RWPE2 (cell line): ENCODE results near the gene TP63.

ENCODE experiments used
- ATAC-seq: fragments of 200-7000 bp; cut with Tn5 transposase; 3 replicates; pipeline ENCODE4 v1.9.1; 2021; ENCODE audit warnings: low read depth
- DNase-seq: peaks from one replicate; pipeline ENCODE4 v3.0.0-alpha.2; 2020; ENCODE audit warnings: low spot score
- H3K27ac ChIP-seq: fragments of 450-650 bp; 2 replicates; pipeline ENCODE4 v1.5.1; 2017; ENCODE audit warnings: mild to moderate bottlenecking; ENCODE audit not compliant: poor library complexity, severe bottlenecking
- H3K27me3 ChIP-seq: fragments of 250-450 bp; sonication (Bioruptor Pico); 2 replicates; pipeline ENCODE4 v1.5.1; 2021; ENCODE audit warnings: mild to moderate bottlenecking, moderate library complexity; ENCODE audit not compliant: insufficient read depth, poor library complexity, severe bottlenecking
- H3K36me3 ChIP-seq: fragments of 250-450 bp; sonication (Bioruptor Pico); 2 replicates; pipeline ENCODE4 v1.5.1; 2020; ENCODE audit warnings: low read depth, mild to moderate bottlenecking, moderate library complexity
- H3K4me1 ChIP-seq: fragments of 250-450 bp; sonication (Bioruptor Pico); 2 replicates; pipeline ENCODE4 v1.5.1; 2021; ENCODE audit warnings: mild to moderate bottlenecking, moderate library complexity; ENCODE audit not compliant: insufficient read depth, poor library complexity, severe bottlenecking
- H3K4me3 ChIP-seq: fragments of 250-450 bp; sonication (Bioruptor Pico); 2 replicates; pipeline ENCODE4 v1.5.1; 2021; ENCODE audit warnings: mild to moderate bottlenecking, moderate library complexity; ENCODE audit not compliant: severe bottlenecking
- H3K9me3 ChIP-seq: fragments of 250-450 bp; sonication (Bioruptor Pico); 2 replicates; pipeline ENCODE4 v1.5.1; 2021; ENCODE audit warnings: mild to moderate bottlenecking, moderate library complexity; ENCODE audit not compliant: severe bottlenecking
- CTCF ChIP-seq: fragments of 450-650 bp; IDR thresholded peaks from one replicate; pipeline ENCODE4 v1.5.1; 2017; ENCODE audit warnings: mild to moderate bottlenecking, moderate library complexity; ENCODE audit not compliant: poor library complexity, severe bottlenecking

TP63 gene

GRCh38 chr3:189842681-189843602 lies 211.8 kb downstream of the TP63 start:
- no peak for TF ChIP-seq CTCF
- ATAC-seq (no peak), DNase-seq (peak; percentile 74)
- Histone ChIP-seq H3K9me3 (no peaks in the 10 kb centered on the region), H3K4me3 (no peak overlapping the region), H3K4me1 (peaks cover 58% of the 10 kb centered on the region), H3K27ac (peak overlapping the region; percentile 98), H3K27me3 (no peaks in the 10 kb centered on the region), H3K36me3 (peaks cover 61% of the 10 kb centered on the region)

GRCh38 chr3:189845069-189845468 lies 213.9 kb downstream of the TP63 start:
- DNase-seq (no peak), ATAC-seq (no peak)
- H3K4me1 ChIP-seq: peaks cover 37% of the 10 kb centered on the region
- H3K4me3 ChIP-seq: no peak overlapping the region
- no peak overlapping the region for H3K27ac ChIP-seq
- H3K27me3 ChIP-seq: no peaks in the 10 kb centered on the region
- no peaks in the 10 kb centered on the region for H3K9me3 ChIP-seq
- TF ChIP-seq CTCF: no peak
- peaks cover 70% of the 10 kb centered on the region for H3K36me3 ChIP-seq

GRCh38 chr3:189848395-189849040 lies 217.3 kb downstream of the TP63 start:
- no peak overlapping the region for H3K27ac ChIP-seq
- no peak for TF ChIP-seq CTCF
- H3K4me1 ChIP-seq: peaks cover 2% of the 10 kb centered on the region
- H3K36me3 ChIP-seq: peaks cover 72% of the 10 kb centered on the region
- ATAC-seq (no peak), DNase-seq (no peak)
- no peaks in the 10 kb centered on the region for H3K27me3 ChIP-seq
- H3K9me3 ChIP-seq: no peaks in the 10 kb centered on the region
- no peak overlapping the region for H3K4me3 ChIP-seq

GRCh38 chr3:189849262-189849661 lies 218.1 kb downstream of the TP63 start:
- Histone ChIP-seq H3K36me3 (peaks cover 68% of the 10 kb centered on the region), H3K27me3 (no peaks in the 10 kb centered on the region), H3K4me3 (no peak overlapping the region), H3K9me3 (no peaks in the 10 kb centered on the region), H3K4me1 (no peaks in the 10 kb centered on the region), H3K27ac (no peak overlapping the region)
- ATAC-seq (no peak), DNase-seq (no peak)
- TF ChIP-seq CTCF: no peak
